Small intestine (tissue), 7 donors: ENCODE measurements around the gene DCLRE1A. TPM values are rescaled to one million over a fixed set of nuclear protein-coding genes. Genes with fewer than 3 reads are reported as not detected.
A peak's percentile ranks its signal among the peaks of the same experiment; 100 is the strongest.
"Not testable (repeated sequence)": the region's sequence is repeated elsewhere in the genome, so short reads cannot be mapped to it uniquely, and the experiment has no call there.

Experiments
- DNase-seq, 2 donors: peaks; one replicate each; pipeline versions ENCODE4 v3.0.0 to v3.0.0-alpha.2; 2013
- FAIRE-seq: peaks from 2 replicates; lab custom pipeline; 2012; peaks lifted over from hg19 to GRCh38; lab: Jason Lieb, UNC
- H3K27ac ChIP-seq, 3 donors: one replicate each; pipeline ENCODE4 v1.5.1; 2013; ENCODE audit warnings: low read length in 2 of 3, mild to moderate bottlenecking in 2 of 3, control low read depth in 1 of 3, inconsistent platforms in 1 of 3, low read depth in 1 of 3, moderate library complexity in 1 of 3
- H3K27me3 ChIP-seq, 3 donors: one replicate each; pipeline ENCODE4 v1.6.1; 2013; ENCODE audit warnings: low read length in 3 of 3, inconsistent platforms in 1 of 3; ENCODE audit not compliant: control insufficient read depth in 3 of 3, insufficient read depth in 3 of 3
- H3K36me3 ChIP-seq, 3 donors: one replicate each; pipeline ENCODE4 v1.6.1; 2013; ENCODE audit warnings: low read length in 3 of 3, inconsistent platforms in 1 of 3, low read depth in 1 of 3, mild to moderate bottlenecking in 1 of 3, moderate library complexity in 1 of 3; ENCODE audit not compliant: control insufficient read depth in 3 of 3, insufficient read depth in 2 of 3
- H3K4me1 ChIP-seq, 3 donors: one replicate each; pipeline ENCODE4 v1.6.1; 2013; ENCODE audit warnings: low read length in 2 of 3, inconsistent platforms in 1 of 3, low read depth in 1 of 3, mild to moderate bottlenecking in 1 of 3, moderate library complexity in 1 of 3; ENCODE audit not compliant: control insufficient read depth in 3 of 3, insufficient read depth in 2 of 3
- H3K4me3 ChIP-seq, 3 donors: one replicate each; pipeline ENCODE4 v1.5.1; 2013; ENCODE audit warnings: low read length in 3 of 3, control low read depth in 1 of 3, inconsistent platforms in 1 of 3, low read depth in 1 of 3, mild to moderate bottlenecking in 1 of 3, moderate library complexity in 1 of 3
- H3K9me3 ChIP-seq, 2 donors: one replicate each; pipeline ENCODE4 v1.6.1; 2013; ENCODE audit warnings: low read depth in 1 of 2, low read length in 1 of 2; ENCODE audit not compliant: control insufficient read depth in 2 of 2, insufficient read depth in 1 of 2
- WGBS, 3 donors: extraction: QIAGEN DNeasy Blood & Tissue Kit; methylation state at CpG; one replicate each; pipeline ENCODE4 v1.1.7; 2013; 5-methylcytosine and 5-hydroxymethylcytosine counted together
- polyA plus RNA-seq, 4 donors: library from polyadenylated mRNA; stranded (reverse) in 3 of 4; unstranded in 1 of 4; fragments of 200-250 nt in 3 of 4; fragments of 120-200 nt in 1 of 4; gene quantifications; one replicate each; pipeline versions ENCODE4 v1.2.1 to v1.2.3, GENCODE V29; 2013
- donor health status: healthy with polysubstance abuse.
- donor health status: control.
- donor health status: control.
- donor health status: Bipolar disorder and iron deficiency.
- donor health status: healthy.

Gene DCLRE1A
- polyA plus RNA-seq, 4 donors = 3.8 to 9.5 (median 4.6) TPM

DNA sequence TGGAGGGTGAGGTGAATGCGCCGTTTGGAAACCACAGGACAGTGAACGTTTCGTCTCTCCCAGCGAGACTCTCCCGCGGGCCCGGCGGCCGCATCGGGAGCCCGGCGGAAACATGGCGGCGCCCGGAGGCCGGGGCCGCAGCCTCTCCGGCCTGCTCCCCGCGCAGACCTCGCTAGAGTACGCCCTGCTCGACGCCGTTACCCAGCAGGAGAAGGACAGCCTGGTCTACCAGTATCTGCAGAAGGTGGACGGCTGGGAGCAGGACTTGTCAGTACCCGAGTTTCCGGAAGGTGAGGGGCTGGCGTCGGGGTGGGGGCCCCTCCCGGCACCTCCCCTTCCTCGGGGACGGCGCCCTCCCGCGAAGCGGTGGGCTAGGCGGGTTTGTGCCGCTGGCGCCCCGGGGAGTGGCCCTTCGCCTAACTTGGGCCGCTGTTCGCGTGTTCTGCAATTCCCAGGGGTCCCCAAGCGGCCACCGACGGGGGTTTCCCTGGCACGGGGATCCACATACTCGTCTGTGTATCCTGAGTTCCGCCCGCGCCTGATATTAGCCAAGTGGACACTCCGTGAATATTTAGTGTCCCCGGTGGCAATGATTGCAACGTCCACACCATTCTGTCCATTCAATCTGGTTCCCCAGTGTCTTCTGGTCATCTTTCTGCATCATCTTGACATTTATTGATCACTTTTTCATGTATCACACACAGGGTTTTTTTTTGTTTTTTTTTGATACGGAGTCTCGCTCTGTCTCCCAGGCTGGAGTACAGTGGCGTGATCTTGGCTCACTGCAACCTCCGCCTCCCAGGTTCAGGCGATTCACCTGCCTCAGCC, 1.1 kb upstream of the DCLRE1A start:
- 0 to 1% (median 1%) methylated on average over 55 to 62 of the region's 62 CpGs for WGBS, 3 donors
- peaks cover 3 to 4% (median 3%) of the 10 kb centered on the region in 3 donors for H3K4me1 ChIP-seq
- no peak for FAIRE-seq
- DNase-seq = peak; percentile 47 to 75
- peak overlapping the region; percentile 89 to 99 (median 91) for H3K4me3 ChIP-seq
- no peaks in the 10 kb centered on the region for H3K27me3 ChIP-seq
- peak overlapping the region; percentile 90 to 92 (median 91) for H3K27ac ChIP-seq
- H3K9me3 ChIP-seq = no peaks in the 10 kb centered on the region
- H3K36me3 ChIP-seq = no peaks in the 10 kb centered on the region

GRCh38 chr10:113853578-113854012, 287 bp downstream of the DCLRE1A start:
- FAIRE-seq = no peak
- Histone ChIP-seq H3K9me3 (no peaks in the 10 kb centered on the region), H3K27ac (peak overlapping the region; percentile 90 to 92 (median 91)), H3K36me3 (no peaks in the 10 kb centered on the region), H3K27me3 (no peaks in the 10 kb centered on the region), H3K4me3 (peak overlapping the region; percentile 89 to 99 (median 91)), H3K4me1 (peaks cover 3 to 4% (median 3%) of the 10 kb centered on the region in 3 donors)
- WGBS, 3 donors = 4 to 18% (median 5%) methylated on average over 10 of the region's 10 CpGs
- DNase-seq = peak in 1 of 2 donors; percentile 24

GRCh38 chr10:113849946-113850345, 3.9 kb downstream of the DCLRE1A start:
- H3K4me3 ChIP-seq = no peak overlapping the region
- H3K36me3 ChIP-seq = no peaks in the 10 kb centered on the region
- no peaks in the 10 kb centered on the region for H3K27me3 ChIP-seq
- H3K27ac ChIP-seq = no peak overlapping the region
- FAIRE-seq (no peak), DNase-seq (no peak)
- no peaks in the 10 kb centered on the region for H3K9me3 ChIP-seq
- WGBS, 3 donors = 91 to 93% (median 93%) methylated on average over 7 of the region's 7 CpGs
- H3K4me1 ChIP-seq = peaks cover 0 to 4% (median 3%) of the 10 kb centered on the region in 3 donors

- Histone ChIP-seq H3K27me3 (no peaks in the 10 kb centered on the region), H3K27ac (no peak overlapping the region), H3K9me3 (no peaks in the 10 kb centered on the region), H3K4me1 (peaks cover 0 to 4% (median 3%) of the 10 kb centered on the region in 3 donors), H3K36me3 (peaks cover 0 to 3% (median 0%) of the 10 kb centered on the region in 3 donors), H3K4me3 (no peak overlapping the region)
- DNase-seq (no peak), FAIRE-seq (no peak)
- 90 to 95% (median 92%) methylated on average over 5 of the region's 5 CpGs for WGBS, 3 donors
Measured at GRCh38 chr10:113849140-113849803, 4.6 kb downstream of the DCLRE1A start.

GRCh38 chr10:113846036-113846435, 7.8 kb downstream of the DCLRE1A start:
- Histone ChIP-seq H3K27me3 (no peaks in the 10 kb centered on the region), H3K36me3 (peaks cover 0 to 4% (median 0%) of the 10 kb centered on the region in 3 donors), H3K4me1 (no peaks in the 10 kb centered on the region), H3K27ac (no peak overlapping the region), H3K4me3 (no peak overlapping the region), H3K9me3 (no peaks in the 10 kb centered on the region)
- FAIRE-seq (no peak), DNase-seq (no peak)
- 92 to 93% (median 93%) methylated on average over 2 of the region's 2 CpGs for WGBS, 3 donors

DNA sequence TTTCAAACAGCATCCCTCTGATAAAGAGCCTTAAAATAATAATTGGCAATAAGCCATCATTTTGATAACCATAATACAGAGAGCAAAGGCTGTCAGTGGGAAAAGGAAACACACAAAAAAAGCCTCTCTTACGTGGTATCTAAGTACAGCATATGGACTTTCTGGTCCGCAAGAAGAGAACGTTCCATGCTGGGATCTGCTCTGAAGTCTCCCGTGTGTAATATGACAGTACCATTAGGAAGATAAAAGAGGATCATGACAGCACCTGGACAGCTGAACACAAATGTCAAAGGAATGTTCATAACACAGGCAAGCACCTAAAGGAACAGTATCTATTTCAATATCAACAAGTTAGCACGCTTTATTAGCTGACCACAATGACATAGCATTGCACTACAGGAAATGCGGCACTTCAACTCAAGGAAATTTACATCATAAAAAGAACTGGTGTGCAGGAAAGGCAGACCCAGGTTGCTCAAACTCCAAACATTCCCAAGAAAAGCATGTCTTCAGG, 9.9 kb downstream of the DCLRE1A start:
- Histone ChIP-seq H3K27ac (no peak overlapping the region), H3K27me3 (no peaks in the 10 kb centered on the region), H3K4me3 (no peak overlapping the region), H3K4me1 (no peaks in the 10 kb centered on the region), H3K9me3 (no peaks in the 10 kb centered on the region), H3K36me3 (peaks cover 0 to 4% (median 0%) of the 10 kb centered on the region in 3 donors)
- WGBS, 3 donors = 50 to 71% (median 64%) methylated on average over 6 of the region's 6 CpGs
- DNase-seq (no peak), FAIRE-seq (no peak)

DNA sequence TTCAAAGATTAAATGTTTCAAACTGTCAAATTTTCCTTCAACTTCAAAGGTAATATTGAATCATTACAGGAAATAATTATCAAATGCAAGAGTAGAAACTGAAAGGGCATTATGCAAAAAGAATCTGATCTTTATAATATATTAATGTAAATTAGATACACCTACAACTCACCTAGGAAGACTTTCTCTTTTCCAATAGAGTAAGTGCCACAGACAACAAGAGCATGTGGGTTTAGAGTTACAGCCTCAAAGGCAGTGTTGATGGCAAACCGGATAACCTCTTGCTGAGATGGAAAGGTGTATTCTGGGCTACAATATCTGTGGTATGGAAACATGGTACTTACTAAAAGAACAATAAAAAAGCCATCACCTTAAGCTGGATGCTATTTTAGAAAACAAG, 11.7 kb downstream of the DCLRE1A start:
- Histone ChIP-seq H3K27me3 (no peaks in the 10 kb centered on the region), H3K9me3 (no peaks in the 10 kb centered on the region), H3K27ac (no peak overlapping the region), H3K36me3 (peaks cover 0 to 4% (median 0%) of the 10 kb centered on the region in 3 donors), H3K4me1 (no peaks in the 10 kb centered on the region), H3K4me3 (no peak overlapping the region)
- DNase-seq (no peak), FAIRE-seq (peak; percentile 53)
- 59 to 79% (median 78%) methylated on average over 1 of the region's 1 CpG for WGBS, 3 donors

GRCh38 chr10:113828567-113828966, 25.3 kb downstream of the DCLRE1A start:
- not testable (repeated sequence) for FAIRE-seq, H3K27me3 ChIP-seq

More at GRCh38 chr10:113828567-113828966, 25.3 kb downstream of the DCLRE1A start:
- H3K4me3 ChIP-seq, H3K27ac ChIP-seq, H3K9me3 ChIP-seq, DNase-seq, H3K4me1 ChIP-seq, H3K36me3 ChIP-seq: not testable (repeated sequence)
- 89 to 95% (median 94%) methylated on average over 10 of the region's 10 CpGs for WGBS, 3 donors
